Stimulated activated CD4-positive, alpha-beta T cell treated with anti-CD3 and anti-CD28 coated beads, Interleukin-2, amount 100 ng/mL, for 48 hours (primary cell): ENCODE results near the gene NUP214.
"Not testable (repeated sequence)": the region's sequence is repeated elsewhere in the genome, so short reads cannot be mapped to it uniquely, and the experiment has no call there.

Experiments
- DNase-seq, 2 donors: peaks; one replicate each; pipeline ENCODE4 v3.0.0-alpha.2; 2020

NUP214 gene

GRCh38 chr9:131236761-131237160 lies 111.4 kb downstream of the NUP214 start:
- no peak for DNase-seq

GRCh38 chr9:131237291-131237690 lies 111.9 kb downstream of the NUP214 start:
- DNase-seq = no peak

GRCh38 chr9:131237931-131238401 lies 112.6 kb downstream of the NUP214 start:
- DNase-seq = peak; percentile 79 to 81

- DNase-seq = no peak
These were observed 113.1 kb downstream of the NUP214 start for GRCh38 chr9:131238402-131239021.

GRCh38 chr9:131239161-131239975 lies 114.0 kb downstream of the NUP214 start:
- DNase-seq = no peak

- DNase-seq = no peak
These were observed 114.9 kb downstream of the NUP214 start for GRCh38 chr9:131240047-131240921.

GRCh38 chr9:131244331-131244730 lies 118.9 kb downstream of the NUP214 start:
- DNase-seq = not testable (repeated sequence)

GRCh38 chr9:131246618-131247017 lies 121.2 kb downstream of the NUP214 start:
- no peak for DNase-seq

- DNase-seq = no peak
These were observed 126.7 kb downstream of the NUP214 start for GRCh38 chr9:131252120-131252519.

- DNase-seq = no peak
These were observed 128.6 kb downstream of the NUP214 start for GRCh38 chr9:131253891-131254491.

- DNase-seq = no peak
These were observed 129.2 kb downstream of the NUP214 start for GRCh38 chr9:131254626-131255025.

- no peak for DNase-seq
These were observed 130.4 kb downstream of the NUP214 start for GRCh38 chr9:131255676-131256197.

- no peak for DNase-seq
These were observed 132.1 kb downstream of the NUP214 start for GRCh38 chr9:131257266-131258025.

GRCh38 chr9:131258186-131258585 lies 132.8 kb downstream of the NUP214 start:
- no peak for DNase-seq

- no peak for DNase-seq
These were observed 133.5 kb downstream of the NUP214 start for GRCh38 chr9:131258698-131259431.

GRCh38 chr9:131259432-131259898 lies 134.1 kb downstream of the NUP214 start:
- no peak for DNase-seq

GRCh38 chr9:131259916-131260597 lies 134.7 kb downstream of the NUP214 start:
- DNase-seq = no peak

GRCh38 chr9:131260751-131261452 lies 135.5 kb downstream of the NUP214 start:
- DNase-seq = no peak

GRCh38 chr9:131262327-131263032 lies 137.1 kb downstream of the NUP214 start:
- DNase-seq = no peak
